Right lobe of liver (tissue), 4 donors: ENCODE data around the gene FBXO38.

Experiments used
- CTCF ChIP-seq, 4 donors: fragments of 200-600 bp in 3 of 4; fragments of 450-650 bp in 1 of 4; IDR thresholded peaks; one replicate each; pipeline versions ENCODE4 v1.5.1 to v1.8.0; 2016 to 2022; ENCODE audit warnings: antibody characterized with exemption in 4 of 4, mild to moderate bottlenecking in 2 of 4
- POLR2A ChIP-seq: fragments of 450-650 bp; IDR thresholded peaks from one replicate; pipeline ENCODE4 v1.6.1; 2017; ENCODE audit warnings: antibody characterized with exemption, mild to moderate bottlenecking
- donor health status: DM: no; HTN: no; CAD: no.
- donor health status: DM: no; HTN: no; CAD: no.
- donor health status: DM: no; HTN: yes; CAD: no.

GRCh38 chr5:148492351-148492750 is 108.6 kb downstream of the FBXO38 start:
- TF ChIP-seq POLR2A (no peak), CTCF (IDR thresholded peaks at IDR 0.05) (no peak)
